Stimulated activated CD8-positive, alpha-beta memory T cell treated with anti-CD3 and anti-CD28 coated beads, Interleukin-2, amount 100 ng/mL, for 1 hour (primary cell): Measurements from ENCODE around the gene RAB12.
"Not testable (repeated sequence)": the region's sequence is repeated elsewhere in the genome, so short reads cannot be mapped to it uniquely, and the experiment has no call there.

Source experiments
- DNase-seq, 2 donors: peaks; one replicate each; pipeline ENCODE4 v3.0.0-alpha.2; 2020; ENCODE audit warnings: low read depth in 2 of 2

Gene RAB12

GRCh38 chr18:8608795-8609658 lies at the start of gene RAB12:
RAB12 (plus strand) TSS chr18:8609437; CDS start chr18:8609440, 3 bp downstream.
- peak; percentile 70 to 78 for DNase-seq

DNA sequence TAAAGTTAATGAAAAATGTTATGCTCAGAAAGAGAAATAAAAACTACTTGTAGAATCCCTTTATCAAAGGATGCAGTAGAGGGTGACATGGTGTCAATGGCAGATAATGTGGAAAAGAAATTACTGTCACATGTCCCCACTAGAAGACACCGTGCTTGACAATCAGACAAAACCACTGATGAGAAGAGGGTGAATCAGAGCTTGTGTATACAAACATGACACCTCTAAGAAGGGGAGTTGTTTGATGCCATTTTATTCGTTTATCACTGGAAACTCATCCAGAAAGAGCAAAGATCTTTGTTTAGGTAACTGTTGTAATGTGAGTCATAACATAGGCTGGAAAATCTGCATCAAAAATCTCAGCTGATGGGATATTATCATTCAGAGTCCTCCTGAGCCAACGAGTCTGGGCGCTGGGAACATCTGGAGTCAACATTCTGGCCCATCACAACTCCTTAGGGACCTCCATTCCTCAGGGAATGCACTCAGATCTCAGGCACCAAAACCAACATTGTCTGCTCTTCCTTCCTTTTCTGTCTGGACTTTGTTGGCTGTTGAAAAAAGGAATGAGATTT lies 49.5 kb upstream of the RAB12 start:
- DNase-seq, result no peak

DNA sequence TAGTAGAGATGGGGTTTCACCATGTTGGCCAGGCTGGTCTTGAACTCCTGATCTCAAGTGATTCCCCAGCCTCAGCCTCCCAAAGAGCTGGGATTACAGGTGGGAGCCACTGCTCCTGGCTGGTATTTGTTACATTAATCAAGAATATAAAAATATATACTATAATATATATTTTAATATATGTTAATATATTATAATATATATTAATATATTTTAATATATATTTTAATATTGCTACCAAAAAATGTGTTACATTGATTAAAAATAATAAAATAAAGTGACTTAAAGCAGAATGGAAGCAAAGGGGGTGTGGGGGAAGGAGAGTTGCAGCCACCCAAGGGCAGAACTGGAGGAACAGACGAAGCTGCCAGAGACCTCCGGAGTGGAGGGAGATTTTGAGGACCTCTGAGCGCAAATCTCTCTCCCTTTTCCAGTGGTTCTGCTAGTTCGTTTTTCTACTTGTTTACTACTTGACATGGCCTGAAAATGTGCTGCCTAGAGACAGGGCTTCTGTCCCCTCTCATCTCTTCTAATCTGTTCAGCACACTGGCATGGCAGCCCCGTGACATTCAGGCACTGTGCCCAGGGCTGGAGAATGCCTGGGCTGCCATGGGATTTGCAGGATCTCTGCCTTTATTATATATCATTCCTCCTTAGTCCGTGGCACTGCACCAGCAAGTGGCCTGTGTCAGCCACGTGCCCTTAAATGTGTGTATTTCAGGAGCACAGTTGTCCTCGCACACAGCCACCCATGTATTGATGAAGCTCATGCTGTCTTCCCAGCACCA lies 47.9 kb upstream of the RAB12 start:
- DNase-seq, result no peak

DNA sequence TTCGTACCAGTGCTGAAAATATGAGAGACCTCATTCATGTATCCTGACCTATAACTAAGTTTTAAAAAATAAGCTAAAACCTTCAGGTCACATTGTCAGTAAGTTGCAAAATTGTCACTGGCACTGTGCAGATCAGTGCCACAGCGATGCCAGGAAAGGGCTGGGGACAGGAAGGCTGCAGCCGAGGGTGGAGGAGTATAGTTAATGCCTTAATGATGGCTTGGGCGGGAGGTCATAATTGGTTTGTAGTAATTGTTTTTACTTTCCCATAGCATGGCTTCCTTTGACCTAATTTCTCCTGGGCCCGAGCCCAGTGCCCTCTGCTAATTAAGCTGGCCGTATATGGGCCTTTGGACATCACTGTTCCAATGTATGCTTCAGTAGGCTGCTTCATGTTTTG lies 47.2 kb upstream of the RAB12 start:
- DNase-seq, result no peak

GRCh38 chr18:8562919-8563318 lies 46.3 kb upstream of the RAB12 start:
- no peak for DNase-seq

DNA sequence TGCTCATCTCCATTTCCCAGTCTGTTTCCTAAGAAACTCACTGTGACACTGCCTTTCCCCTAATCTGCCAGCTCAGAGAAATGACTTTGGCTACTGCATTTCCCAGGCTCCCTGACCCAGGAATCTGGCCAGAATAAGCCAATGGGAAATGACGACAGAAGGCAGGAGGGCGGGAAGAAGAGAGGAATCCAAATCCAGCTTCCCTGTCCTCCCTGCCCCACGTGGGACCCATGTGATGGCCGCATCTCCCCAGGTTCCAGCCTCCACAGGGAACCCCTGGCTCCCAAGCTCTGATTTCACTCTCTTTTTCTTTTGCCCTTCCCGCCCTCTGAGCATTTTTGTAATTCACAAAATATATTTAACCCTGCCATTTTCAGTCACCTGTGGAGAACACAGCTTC lies 37.8 kb upstream of the RAB12 start:
- DNase-seq, result no peak

GRCh38 chr18:8573766-8574165 lies 35.5 kb upstream of the RAB12 start:
- DNase-seq, result not testable (repeated sequence)

- DNase-seq, result no peak
Measured at GRCh38 chr18:8584798-8585197, 24.4 kb upstream of the RAB12 start.

DNA sequence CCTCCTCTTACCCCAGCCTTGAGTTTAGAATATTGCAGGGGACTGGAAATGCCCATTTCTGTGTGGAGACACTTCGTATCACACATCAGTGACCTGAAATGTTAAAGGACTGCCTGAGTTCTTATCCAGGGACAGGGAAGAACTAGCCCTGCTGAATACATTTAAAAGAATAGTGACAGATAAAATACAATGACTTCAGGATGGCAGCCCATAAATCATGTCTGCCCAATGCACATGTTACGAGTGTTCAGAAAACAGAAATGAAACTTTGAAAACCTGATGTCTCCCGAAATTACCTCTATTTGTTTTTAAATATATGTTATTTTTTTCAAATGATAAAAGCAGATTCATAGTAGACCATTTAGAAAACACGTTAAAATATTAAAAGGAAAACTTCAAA lies 22.3 kb upstream of the RAB12 start:
- no peak for DNase-seq

- DNase-seq, result no peak
Measured at GRCh38 chr18:8595445-8595844, 13.8 kb upstream of the RAB12 start.

- no peak for DNase-seq
Measured at GRCh38 chr18:8601277-8602032, 7.8 kb upstream of the RAB12 start.

DNA sequence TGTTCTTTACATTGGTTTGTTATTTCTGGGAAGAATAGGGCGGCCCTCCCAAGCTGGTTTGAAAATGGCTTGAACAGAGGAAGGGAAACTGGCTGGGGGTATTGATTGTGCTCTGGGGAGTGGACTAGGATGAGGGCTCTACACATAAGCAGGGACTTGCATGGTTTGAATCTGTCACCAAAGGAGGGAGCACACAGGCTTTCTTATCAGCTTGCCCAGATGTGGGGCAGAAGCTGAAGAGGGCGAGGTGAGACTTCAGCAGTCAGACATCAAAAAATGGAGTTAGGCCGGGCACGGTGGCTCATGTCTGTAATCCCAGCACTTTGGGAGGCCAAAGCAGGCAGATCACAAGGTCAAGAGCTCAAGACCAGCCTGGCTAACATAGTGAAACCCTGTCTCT lies 7.2 kb upstream of the RAB12 start:
- no peak for DNase-seq

DNA sequence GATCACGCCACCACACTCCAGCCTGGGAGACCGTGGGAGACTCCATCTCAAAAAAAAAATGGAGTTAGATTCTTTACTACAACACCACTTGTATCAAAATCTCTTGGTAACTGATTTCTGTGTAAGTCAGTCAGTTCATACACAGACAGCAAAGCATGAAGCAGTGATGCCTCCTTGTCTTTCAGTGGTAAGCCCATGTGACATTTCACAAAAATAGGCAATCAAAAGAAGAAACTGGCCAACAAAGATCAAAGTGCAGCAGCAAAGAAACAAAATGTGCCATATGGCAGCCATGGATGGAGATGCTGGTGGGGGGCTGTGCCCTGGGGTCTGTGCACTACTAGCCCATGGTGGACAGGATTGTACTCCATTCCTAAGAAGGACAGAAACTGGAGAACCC lies 6.7 kb upstream of the RAB12 start:
- no peak for DNase-seq

DNA sequence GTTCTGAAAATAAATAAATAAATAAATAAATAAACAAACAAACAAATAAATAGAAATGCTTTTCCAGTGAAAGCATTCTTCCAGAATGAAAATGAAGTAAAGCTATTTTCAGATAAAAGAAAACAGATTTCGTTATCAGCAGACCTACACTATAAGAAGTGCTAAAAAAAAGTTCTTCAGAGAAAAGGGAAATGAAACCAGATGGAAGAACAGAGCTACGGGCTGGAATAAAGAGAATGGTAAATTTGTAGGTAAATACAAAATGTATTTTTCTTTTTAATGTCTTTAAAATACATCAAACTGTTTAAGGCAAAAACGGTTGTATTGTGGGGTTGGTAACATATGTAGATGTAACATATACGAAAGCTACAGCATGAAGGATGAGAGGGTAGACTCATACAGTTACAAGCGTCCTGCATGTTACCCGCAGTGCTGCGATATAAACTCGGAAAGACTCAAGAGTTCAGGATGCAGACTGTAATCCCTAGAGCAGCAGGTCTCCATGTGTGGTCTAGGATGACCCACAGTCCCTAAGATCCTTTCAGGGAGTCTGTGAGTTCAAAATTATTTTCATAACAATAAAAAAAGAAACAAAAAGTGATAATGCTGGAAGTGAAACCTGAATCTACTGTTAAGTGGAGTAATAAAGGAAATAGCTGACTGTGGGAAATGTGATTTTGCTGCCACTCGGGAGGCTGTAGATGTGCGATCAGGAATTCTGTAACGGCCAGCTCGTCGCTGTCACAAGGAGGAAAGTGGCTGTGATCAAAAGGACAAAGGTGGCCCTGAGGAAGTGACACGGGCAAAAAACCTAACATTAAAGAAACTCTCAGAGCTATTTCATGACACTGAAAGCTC lies 5.3 kb upstream of the RAB12 start:
- DNase-seq, result no peak

DNA sequence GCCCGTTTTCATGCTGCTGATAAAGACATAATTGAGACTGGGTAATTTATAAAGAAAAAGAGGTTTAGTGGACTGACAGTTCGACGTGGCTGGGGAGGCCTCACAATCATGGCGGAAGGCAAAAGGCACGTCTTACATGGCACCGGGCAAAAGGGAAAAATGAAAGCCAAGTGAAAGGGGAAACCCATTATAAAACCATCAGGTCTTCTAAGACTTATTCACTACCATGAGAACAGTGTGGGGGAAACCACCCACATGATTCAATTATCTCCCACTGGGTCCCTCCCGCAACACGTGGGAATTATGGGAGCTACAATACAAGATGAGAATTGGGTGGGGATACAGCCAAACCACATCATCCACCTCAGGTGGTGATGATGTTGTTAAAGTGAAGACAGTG lies 3.3 kb upstream of the RAB12 start:
- DNase-seq, result no peak

GRCh38 chr18:8607776-8608742 lies 1.2 kb upstream of the RAB12 start:
- no peak for DNase-seq

- DNase-seq, result no peak
Measured at GRCh38 chr18:8609659-8610458, 622 bp downstream of the RAB12 start.

DNA sequence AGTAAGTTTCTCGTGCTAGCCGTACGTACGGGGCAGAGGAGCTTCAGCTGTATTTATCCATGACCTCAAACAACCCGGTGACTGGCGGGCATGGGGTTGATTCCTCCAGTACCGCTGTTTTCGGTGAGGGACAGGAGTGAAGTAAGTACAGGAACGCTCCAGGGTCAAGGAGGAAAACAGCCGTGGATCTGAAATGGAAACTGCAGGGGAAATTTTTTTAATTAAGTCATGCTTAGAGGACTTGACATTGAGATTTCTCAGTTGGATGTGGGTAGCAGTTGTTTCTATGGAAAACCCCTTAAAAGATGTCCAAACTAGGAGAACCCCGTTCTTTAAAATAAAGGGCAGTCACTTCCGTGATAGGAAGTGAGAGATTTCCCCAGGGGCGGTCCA lies 1.2 kb downstream of the RAB12 start:
- no peak for DNase-seq
